Activated CD4-positive, CD25-positive, alpha-beta regulatory T cell treated with anti-CD3 and anti-CD28 coated beads, Interleukin-2, amount 50 U/mL, for 72 hours (primary cell): ENCODE results near the gene TXLNA.

Experiments
- DNase-seq: peaks from one replicate; pipeline ENCODE4 v3.0.0; 2021

TXLNA gene

DNA sequence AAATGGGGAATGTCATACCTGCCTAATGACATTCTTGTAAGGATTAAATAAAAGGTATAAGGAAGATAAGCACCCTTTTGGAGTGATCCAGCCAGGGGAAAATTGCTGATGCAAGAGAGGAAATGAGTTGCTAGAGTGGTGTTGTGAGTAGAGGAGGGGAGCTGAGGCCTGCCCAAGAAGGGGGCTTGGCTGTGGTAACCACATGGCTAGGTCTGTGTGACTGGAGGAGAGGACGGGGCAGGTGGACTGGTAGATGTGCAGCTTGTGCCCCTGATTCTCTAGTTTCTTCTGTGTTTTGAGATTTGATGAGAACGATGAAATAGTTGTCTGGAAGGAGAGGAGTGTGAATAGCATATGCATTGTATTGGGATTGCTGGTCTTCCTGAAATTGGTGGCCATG, 6.6 kb downstream of the TXLNA start:
- no peak for DNase-seq

DNA sequence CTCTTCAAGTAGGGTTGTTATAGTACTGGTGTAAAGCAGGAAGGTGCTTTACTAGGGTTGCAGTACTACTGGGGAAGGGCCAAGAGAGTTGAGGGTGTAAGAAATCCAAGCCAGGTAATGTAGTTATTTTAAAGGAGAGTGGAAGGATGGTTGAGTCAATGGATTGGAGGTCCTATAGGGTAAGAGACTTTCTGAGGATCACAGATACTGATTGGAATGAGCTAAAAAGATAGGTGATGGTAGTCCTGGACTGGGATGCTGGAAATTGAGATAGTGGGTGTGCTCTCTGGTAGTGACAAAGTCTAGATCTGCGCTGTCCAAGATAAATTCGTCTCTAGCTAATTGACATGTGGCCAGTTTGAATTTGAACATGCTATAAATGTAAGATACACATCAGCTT, 7.0 kb downstream of the TXLNA start:
- DNase-seq, result no peak

DNA sequence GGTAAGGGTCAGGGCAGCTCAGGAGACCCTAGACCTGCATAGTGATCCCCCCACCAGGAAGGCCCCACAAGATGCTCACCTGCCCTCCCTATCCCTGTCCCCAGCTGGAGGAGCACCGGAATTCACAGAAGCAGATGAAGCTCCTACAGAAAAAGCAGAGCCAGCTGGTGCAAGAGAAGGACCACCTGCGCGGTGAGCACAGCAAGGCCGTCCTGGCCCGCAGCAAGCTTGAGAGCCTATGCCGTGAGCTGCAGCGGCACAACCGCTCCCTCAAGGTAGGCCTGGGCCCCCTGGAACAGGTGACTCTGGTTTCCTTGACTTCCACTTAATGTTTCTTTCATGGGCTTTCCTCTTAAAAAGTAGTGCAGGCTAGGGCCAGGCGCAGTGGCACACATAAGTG, 8.4 kb downstream of the TXLNA start:
- no peak for DNase-seq

DNA sequence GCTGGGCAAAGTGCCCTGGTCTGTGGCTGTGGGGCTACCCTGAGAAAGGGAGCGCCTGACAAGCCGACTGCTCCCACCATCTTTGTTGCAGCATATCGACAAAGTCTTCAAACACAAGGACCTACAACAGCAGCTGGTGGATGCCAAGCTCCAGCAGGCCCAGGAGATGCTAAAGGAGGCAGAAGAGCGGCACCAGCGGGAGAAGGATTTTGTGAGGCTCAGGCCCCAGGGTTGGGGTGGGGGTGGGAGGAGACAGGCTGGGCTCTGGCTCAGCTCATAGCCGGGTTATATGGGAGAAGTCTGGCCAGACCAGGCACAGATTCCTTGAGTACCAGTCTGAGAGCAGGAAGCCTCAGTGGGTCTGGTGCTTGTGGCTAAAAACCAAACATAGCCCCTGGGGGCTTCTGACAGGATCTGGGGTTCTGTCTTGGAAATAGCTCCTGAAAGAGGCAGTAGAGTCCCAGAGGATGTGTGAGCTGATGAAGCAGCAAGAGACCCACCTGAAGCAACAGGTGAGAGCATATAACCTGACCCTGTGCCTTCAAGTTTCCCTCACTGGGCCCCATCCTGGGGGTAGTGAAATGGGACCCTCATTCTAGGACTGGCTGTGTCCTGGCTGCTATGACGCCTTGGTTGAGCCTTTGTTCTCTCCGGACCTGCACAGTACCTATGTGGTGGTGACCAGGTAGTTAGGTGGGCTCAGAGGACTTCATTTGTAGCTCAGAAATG, 12.9 kb downstream of the TXLNA start:
- no peak for DNase-seq

DNA sequence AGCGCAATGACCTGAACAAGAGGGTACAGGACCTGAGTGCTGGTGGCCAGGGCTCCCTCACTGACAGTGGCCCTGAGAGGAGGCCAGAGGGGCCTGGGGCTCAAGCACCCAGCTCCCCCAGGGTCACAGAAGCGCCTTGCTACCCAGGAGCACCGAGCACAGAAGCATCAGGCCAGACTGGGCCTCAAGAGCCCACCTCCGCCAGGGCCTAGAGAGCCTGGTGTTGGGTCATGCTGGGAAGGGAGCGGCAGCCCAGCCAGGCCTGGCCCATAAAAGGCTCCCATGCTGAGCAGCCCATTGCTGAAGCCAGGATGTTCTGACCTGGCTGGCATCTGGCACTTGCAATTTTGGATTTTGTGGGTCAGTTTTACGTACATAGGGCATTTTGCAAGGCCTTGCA, 15.5 kb downstream of the TXLNA start:
- DNase-seq, result no peak

DNA sequence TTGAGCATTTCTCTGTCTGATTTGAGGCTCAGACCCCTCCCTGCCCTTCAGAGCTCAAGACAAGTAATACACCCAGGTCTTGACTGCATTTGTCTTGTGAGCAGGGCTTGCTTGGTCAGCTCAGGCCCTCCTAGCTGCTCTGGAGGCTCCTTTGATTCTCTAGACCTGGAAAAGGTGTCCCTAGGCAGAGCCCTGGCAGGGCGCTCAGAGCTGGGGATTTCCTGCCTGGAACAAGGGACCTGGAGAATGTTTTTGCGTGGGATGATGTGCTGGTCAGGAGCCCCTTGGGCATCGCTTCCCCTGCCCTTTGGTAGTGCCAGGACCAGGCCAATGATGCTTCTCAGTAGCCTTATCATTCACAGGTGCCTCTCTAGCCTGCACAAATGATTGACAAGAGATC, 16.1 kb downstream of the TXLNA start:
- DNase-seq, result no peak

DNA sequence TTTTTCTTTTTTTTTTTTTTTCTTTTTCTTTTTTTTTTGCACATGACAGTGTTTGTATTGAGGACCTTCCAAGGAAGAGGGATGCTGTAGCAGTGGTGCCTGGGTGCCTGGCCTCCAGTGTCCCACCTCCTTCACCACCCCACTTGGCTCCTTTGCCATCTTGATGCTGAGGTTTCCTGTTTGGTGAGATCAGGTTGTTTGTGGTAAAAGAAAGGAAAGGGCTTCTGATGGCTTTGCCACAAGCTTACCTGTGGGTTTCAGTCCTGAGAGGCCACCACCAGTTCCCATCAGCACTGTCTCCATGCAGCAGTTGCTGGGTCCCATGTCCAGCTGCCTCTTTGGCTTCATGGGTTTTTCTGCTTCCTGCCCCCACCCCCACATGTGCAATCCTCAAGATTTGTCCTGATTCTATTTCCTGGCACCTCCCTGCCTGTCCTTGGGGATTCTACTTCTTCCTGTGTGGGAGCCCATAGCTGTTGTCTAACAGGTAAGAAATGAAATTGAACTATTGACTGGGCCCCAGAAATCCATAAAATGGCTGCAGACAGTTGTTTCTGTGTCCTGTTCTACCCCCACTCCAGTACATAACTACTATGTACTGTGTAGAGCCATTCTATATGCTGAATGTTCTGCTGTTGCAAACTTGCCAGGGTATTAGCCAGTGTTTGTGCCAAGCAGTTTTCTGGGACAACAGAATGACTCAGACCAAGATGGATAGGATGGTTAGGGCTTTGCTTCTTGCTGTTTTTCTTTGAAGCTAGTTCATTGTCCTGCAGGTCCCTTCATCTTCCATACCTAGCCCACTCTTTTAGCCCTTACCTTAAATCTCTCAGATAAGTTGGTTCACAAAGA, 16.7 kb downstream of the TXLNA start:
- no peak for DNase-seq

DNA sequence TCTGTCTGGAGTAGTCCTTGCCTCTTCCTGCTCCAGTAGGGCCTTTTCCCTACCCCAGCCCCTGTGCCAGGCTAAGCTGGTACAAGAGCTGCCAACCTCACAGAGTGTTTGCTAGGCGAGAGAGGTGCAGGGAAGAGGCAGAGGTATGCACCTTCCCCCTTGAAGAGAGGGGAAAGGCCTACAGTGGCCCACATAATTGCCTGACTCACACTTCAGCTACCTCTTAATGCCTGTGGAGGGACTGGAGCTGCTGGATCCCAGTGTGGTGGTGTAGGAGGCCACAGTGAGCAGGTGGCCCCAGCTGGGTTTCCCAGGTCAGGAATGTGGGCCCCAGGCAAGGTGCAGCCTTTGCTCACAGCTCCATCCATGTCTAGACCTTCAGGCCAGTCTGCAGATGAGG, 17.6 kb downstream of the TXLNA start:
- DNase-seq, result no peak

DNA sequence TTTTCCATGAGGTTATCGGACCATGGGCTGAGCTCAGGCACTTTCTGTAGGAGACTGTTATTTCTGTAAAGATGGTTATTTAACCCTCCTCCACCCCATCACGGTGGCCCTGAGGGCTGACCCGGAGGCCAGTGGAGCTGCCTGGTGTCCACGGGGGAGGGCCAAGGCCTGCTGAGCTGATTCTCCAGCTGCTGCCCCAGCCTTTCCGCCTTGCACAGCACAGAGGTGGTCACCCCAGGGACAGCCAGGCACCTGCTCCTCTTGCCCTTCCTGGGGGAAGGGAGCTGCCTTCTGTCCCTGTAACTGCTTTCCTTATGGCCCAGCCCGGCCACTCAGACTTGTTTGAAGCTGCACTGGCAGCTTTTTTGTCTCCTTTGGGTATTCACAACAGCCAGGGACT, 18.4 kb downstream of the TXLNA start:
- DNase-seq, result no peak

DNA sequence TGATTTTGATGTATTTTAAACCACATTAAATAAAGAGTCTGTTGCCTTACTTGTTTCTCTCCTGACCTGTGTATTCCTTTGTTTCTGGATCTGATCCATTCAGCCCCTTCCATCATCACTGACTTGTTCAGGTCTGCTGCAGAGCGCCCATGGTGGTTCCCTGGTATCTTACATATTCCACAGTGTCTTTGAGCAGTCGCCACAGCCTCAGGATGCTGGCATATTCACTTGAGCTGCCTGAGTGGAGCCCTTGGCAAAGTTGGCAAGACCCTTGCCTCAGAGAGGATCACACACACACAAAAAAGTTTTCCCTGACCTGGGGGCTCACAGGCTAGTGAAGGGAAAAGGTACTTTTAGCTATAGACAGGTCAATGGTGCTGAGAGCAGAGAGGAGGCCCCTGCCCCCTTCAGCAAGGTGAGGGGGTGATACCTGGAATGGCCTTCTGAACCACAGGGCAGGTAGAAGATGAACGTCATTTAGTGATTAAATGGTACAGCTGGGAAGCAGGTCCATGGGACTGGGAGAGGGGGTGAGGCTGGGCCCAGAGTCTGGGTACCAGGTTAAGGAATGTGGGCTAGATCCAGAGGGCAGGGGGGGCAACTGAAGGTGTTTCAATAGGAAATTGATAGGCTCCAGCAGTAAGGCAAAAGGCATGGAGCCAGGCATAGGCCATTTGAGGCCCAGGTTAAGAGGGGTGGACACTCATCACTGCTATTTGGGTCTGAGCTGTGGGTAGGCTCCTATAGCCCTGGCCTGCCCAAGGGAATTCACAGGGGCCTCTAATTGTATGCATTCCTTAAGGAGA, 19.0 kb downstream of the TXLNA start:
- DNase-seq, result no peak

DNA sequence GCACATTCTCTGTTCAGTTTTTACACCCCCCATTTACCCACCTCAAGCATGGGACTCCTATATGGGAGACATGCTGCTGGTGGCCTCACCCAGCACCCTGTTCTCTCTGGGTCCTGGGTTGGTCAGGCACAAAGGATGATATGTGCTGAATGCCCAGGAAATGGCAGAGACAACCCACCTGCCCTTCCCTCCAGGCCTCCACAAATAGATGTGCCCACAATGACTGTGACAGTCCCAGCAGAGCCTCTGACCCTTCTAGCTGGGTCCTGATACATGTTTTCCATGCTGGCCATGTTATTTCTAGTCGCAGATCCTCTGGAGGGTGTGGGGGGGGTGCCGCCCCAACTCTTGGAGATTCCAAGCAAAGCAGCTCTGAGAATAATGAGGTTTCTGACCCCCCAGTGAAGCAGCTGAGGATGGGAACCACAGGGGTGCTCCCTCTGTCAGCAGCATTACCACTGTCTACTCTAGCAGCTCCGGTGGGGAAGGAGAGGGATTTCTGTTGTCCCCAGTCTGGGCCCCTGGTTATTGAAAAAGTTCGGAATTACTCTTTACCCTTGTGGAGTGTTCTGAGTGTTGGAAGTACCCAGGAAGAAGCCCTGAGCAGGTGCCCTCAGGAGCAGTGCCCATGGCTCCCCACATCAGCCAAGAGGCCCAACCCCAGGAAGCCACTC, 19.7 kb downstream of the TXLNA start:
- DNase-seq, result no peak

DNA sequence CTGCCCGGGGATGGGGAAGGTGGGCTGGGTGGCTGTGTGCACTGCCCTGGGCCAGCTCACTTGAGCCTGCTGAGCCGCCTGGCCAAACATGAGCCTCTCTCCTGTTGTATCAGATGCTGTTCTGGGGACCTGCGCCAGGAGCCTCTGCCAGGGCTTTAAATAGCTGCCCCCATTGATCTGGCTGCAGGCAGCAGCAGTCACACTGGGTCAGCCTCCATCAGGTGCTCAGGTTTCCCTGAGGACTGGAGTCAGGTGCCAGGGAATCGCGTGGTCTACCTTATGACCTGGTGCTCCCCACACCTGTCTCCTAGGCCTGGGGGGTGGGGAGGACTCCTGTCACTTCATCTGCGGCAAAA, 20.2 kb downstream of the TXLNA start:
- no peak for DNase-seq

DNA sequence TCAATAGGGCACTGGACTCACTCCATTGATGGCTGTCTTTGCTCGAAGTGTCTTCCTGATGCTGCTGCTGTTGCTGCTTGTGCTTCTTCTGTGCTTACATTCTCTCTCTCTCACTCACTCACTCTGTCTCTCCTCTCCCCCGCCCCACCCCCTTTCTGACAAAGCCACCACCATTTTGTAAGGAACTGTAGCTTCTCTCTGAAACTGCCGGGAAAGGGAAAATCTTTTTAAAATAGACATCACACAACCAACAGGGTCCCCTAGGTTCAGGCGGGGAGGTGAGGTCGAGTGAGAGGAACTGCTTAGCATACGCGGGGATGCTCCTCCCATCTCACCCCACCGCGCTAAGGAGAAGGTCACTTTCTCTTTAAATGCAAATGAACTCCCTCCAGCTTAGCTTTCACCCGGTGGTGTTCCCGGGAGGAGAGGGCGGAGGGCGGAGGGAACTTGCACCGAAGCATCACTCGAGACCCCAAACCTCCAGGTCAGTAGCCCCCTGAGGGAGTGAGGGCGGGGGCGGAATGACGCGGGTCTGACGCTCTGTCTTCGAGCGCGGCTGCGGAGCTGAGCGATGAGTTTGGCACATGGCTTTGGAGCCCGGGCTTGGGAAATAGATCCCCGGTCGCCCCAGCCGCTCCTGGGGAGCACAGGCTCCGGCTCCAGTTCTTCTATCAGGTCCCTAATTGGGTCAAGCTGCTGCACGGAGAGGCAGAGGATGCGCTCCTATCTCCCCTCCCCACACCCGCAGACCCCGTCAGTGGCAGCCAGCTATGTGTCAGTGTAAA, 20.9 kb downstream of the TXLNA start, which contains the start of gene CCDC28B:
Gene CCDC28B, plus strand, starts transcription at position 370 of the 785 bp plus-strand sequence. CDS start 1,341 bp downstream, outside the sequence.
- peak; percentile 46 for DNase-seq

DNA sequence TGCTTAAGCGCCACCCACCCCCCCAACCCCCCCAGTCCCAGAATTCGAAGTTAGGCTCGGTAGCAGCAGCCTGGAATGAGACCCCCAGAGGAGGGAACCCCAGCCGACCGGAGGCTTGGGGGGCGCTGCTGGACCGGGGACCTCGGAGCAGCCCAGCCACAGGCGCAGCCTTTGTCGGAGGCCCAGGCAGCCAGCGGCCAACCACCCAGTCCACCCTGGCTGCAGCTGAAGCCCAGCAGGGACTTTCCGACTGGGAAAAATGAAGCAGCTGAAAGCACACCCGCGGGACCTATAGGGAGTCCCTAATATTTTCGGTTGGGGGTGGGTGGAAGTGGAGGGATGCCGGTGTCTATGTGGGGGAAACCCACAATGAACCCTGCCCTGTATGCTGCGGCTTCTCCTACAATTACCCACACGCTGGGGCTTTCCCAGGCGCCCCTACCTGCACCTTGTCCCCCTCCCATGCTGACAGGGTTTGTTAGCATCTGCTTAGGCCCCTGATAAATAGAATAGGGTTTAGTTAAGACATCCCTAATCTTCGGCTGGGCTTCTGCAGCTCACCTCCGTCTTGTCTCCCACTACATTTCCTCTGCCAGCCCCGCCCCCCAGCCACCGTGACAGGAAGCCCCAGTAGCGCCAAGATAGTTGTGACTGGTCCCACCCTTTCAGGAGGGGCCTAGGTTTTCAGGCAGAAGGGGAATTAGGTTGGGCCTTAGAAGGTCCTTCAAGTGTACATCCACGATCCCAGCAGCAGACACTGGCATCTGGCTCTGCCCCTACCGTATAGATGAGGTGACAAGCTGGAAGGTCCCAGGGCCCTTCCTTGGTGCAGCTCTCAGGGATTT, 21.8 kb downstream of the TXLNA start:
- peak; percentile 60 for DNase-seq

DNA sequence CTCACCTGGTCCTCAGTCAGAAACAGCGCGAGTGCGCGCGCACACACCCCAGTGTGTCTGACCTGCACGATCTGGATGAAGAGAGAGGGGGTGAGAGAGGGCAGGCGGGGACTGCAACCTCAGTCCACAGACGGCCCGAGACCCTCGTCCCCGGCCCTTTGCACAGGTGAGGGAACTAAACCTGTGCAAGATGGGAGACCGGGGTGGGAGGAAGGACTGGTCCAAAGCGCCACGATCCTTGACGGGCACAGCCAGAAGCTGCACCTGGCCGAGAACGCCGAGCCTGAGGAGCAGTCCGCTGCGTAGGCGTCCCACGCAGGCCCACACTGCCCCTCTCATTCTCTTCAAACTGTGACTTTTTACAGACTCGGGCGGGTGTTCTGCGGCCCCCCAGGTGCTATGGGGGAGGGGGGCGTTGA, 25.5 kb downstream of the TXLNA start:
- no peak for DNase-seq

DNA sequence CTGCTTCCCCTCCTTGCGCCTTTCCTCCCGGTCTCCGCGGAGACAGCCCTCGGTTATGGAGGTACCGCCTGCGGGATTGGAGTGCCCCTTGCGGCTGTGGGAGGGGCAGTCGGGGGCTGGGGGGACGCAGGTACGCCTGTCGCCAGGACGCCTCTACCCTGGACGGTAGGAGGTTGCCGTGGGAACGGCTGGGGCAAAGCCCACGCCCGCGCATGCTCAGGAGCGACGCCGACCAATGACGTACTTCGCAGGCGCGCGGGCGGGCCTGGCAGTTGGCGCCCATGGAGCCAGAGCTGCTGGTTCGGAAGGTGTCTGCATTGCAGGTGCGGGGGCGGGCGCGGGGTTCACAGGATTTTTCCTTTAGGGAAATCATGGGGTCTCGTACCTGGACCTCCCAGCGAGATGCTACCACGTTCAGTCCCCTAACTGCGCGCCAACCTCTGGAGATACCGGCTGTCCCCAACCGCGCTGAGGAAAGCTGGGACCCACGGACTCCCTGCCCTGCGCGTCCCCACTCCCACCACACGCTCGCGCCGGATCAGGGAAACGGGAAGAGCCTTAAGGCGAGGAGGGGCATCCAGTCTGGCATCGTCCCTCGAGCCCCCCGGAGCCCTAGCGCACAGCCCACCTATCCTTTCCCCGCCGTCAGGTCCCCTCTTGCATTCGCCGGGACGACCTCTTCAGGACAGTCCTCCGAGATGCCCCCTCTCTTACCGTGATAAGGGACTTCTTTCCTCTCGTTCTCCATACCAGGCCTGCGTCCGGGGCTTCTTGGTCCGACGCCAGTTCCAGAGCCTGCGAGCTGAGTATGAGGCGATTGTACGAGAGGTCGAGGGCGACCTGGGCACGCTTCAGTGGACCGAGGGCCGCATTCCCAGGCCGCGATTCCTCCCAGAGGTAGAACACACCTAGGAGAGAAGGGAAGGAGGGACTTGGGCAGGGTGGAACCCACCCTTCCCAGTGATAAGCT, 26.2 kb downstream of the TXLNA start, which contains the start of gene IQCC:
Gene IQCC, plus strand, starts transcription at position 271 of the 970 bp plus-strand sequence. Its CDS starts 11 bp downstream, at position 282.
- DNase-seq, result peak; percentile 85

DNA sequence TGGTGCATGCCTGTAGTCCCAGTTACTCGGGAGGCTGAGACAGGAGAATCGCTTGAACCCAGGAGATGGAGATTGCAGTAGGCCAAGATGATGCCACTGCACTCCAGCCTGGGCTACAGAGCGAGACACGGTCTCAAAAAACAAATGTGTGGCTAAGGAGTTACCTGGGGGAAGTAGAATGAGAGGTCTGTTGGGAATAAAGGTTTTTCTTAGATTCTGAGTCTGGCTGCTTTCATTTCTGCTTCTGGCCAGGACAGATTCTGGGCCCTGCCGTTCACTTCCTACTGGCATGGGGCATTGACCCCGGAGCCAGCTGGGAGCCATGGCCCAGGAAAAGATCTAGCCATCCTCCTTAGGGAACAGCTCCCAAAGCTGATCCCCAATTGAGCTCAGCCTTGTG, 29.0 kb downstream of the TXLNA start:
- no peak for DNase-seq

DNA sequence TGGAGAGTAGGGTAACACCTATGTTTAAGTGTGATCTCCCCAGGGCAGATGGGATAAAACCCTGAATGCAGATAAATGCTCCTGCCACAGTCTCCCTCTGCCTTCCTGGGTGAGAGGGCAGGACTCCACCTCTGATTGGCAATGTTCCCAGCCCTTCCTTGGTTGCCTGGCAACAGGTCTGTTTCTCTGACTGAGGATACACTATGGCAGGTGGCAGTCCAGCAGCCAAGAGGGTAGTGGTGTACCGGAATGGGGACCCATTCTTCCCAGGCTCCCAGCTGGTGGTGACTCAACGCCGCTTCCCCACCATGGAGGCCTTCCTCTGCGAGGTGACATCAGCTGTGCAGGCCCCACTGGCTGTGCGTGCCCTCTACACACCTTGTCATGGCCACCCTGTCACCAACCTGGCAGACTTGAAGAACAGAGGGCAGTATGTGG, 29.4 kb downstream of the TXLNA start, which contains the start of gene DCDC2B:
Gene DCDC2B, plus strand, starts transcription at position 199 of the 438 bp plus-strand sequence. Its CDS starts 5 bp downstream, at position 204.
- DNase-seq, result no peak
